Measurements from ENCODE around the gene CEPT1. TPM values are rescaled to one million over a fixed set of nuclear protein-coding genes. Genes with fewer than 3 reads are reported as not detected.

CEPT1 gene
- total and polyA plus RNA-seq, 9 of the 15 experiments (the other 6 are each of a cell fraction or from before 2014, with no cell fraction given), result 24.4 to 72.6 (median 42.4) TPM

DNA sequence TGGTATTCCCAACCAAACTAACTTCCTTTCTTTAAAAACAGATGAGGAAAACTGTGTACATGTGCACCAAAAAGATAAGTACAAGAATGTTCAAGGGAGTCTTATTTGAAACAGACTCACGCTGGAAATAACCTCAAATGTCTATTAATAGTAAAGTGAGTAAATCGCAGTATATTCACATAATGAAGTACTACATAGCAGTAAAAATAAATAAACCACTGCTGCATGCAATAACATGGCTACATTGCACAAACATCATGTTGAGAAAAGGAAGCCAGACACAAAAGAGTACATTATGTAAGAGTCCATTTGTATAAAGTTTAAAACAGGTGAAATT, 65.7 kb downstream of the CEPT1 start:
- Histone ChIP-seq H3K4me3 (no peak overlapping the region), H3K27ac (ENCODE audit: extremely low read depth, low read depth, low read length) (no peak overlapping the region), H2AFZ (ENCODE audit: low read depth, low read length) (no peak overlapping the region), H3K4me1 (replicated peaks in 1 of 2; ENCODE audit: control insufficient read depth in 2 of 2, insufficient read depth in 2 of 2, low read length in 2 of 2) (peaks cover 20 to 24% of the 10 kb centered on the region in 2 experiments), H3K79me2 (ENCODE audit: control insufficient read depth, insufficient read depth, low read length) (no peaks in the 10 kb centered on the region), H3K36me3 (ENCODE audit: control insufficient read depth, insufficient read depth, low read length) (no peaks in the 10 kb centered on the region), H3K9ac (ENCODE audit: insufficient read depth in 1 of 2, low read depth in 2 of 2, low read length in 2 of 2) (no peak overlapping the region), H3K27me3 (ENCODE audit: control insufficient read depth in 2 of 2, insufficient read depth in 2 of 2, low read length in 2 of 2) (peaks cover 0 to 10% of the 10 kb centered on the region in 2 experiments; a peak in 3 of 5 replicates), H4K20me1 (replicated peaks; ENCODE audit: control insufficient read depth, insufficient read depth, low read length) (no peaks in the 10 kb centered on the region), H3K4me2 (ENCODE audit: insufficient read depth, low read length) (no peak overlapping the region), H3K9me3 (replicated peaks; ENCODE audit: control insufficient read depth, insufficient read depth, low read depth, low read length) (no peaks in the 10 kb centered on the region), H3K9me1 (ENCODE audit: control insufficient read depth, insufficient read depth, low read length) (no peaks in the 10 kb centered on the region)
- CTCF ChIA-PET (ENCODE audit: low intra/inter-chr PET ratio), result interaction anchor here (0.7 kb wide), 1 partner anchor 240 kb away, joined by 3 read pairs; no protein-coding TSS in a partner anchor
- DNase-seq (ENCODE audit: extremely low read depth in 1 of 4, low spot score in 3 of 4) (no peak), ATAC-seq (no peak), FAIRE-seq (no peak)
- POLR2A ChIA-PET, result no interaction called here
- BruUV-seq (replicated peaks), result no TSS peak
- intact Hi-C loops (cut with micrococcal nuclease), result no loop called here
- WGBS (ENCODE audit: insufficient coverage, low coverage, missing lambda C conversion rate), result 0% methylated on average over 2 of the region's 2 CpGs
- in situ Hi-C loops (cut with MboI), result no loop called here
- peak; percentile 66 for TF ChIP-seq TCF3 (CRISPR knock-in tag; IDR thresholded peaks at IDR 0.05)
- no peak for TF ChIP-seq CEBPG (CRISPR knock-in tag; IDR thresholded peaks at IDR 0.05)
- peak in 1 of 2 experiments; percentile 67; a peak in 2 of 4 replicates for TF ChIP-seq CEBPG (tag; conservative IDR thresholded peaks at IDR 0.05 in 1 of 2, IDR thresholded peaks at IDR 0.05 in 1 of 2)
- peak; percentile 31 for TF ChIP-seq CBFA2T3 (IDR thresholded peaks at IDR 0.05)
- TF ChIP-seq, protein P1, sequence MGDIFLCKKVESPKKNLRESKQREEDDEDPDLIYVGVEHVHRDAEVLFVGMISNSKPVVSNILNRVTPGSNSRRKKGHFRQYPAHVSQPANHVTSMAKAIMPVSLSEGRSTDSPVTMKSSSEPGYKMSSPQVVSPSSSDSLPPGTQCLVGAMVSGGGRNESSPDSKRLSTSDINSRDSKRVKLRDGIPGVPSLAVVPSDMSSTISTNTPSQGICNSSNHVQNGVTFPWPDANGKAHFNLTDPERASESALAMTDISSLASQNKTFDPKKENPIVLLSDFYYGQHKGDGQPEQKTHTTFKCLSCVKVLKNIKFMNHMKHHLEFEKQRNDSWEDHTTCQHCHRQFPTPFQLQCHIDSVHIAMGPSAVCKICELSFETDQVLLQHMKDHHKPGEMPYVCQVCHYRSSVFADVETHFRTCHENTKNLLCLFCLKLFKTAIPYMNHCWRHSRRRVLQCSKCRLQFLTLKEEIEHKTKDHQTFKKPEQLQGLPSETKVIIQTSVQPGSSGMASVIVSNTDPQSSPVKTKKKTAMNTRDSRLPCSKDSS (IDR thresholded peaks at IDR 0.05; ENCODE audit: low read depth, partially characterized antibody), result no peak
- TF ChIP-seq SAFB2 (IDR thresholded peaks at IDR 0.05; ENCODE audit: borderline replicate concordance, low read depth, low read length, severe bottlenecking), result no peak
- 0 out of 2 replicates have a peak, but pooled peaks have one; percentile 22 for TF ChIP-seq SMARCA4 (IDR thresholded peaks at IDR 0.05)
- TF ChIP-seq MEF2D (tag; conservative IDR thresholded peaks at IDR 0.05; ENCODE audit: low read depth), result peak; percentile 73
- TF ChIP-seq, protein P2, sequence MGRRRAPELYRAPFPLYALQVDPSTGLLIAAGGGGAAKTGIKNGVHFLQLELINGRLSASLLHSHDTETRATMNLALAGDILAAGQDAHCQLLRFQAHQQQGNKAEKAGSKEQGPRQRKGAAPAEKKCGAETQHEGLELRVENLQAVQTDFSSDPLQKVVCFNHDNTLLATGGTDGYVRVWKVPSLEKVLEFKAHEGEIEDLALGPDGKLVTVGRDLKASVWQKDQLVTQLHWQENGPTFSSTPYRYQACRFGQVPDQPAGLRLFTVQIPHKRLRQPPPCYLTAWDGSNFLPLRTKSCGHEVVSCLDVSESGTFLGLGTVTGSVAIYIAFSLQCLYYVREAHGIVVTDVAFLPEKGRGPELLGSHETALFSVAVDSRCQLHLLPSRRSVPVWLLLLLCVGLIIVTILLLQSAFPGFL (CRISPR knock-in tag; IDR thresholded peaks at IDR 0.05), result no peak
- TF ChIP-seq EWSR1 (IDR thresholded peaks at IDR 0.05; ENCODE audit: borderline replicate concordance, low read depth, partially characterized antibody), result no peak
- TF ChIP-seq TAL1 (IDR thresholded peaks at IDR 0.05), result peak; percentile 24; the same call in 1 of the 2 replicates
- TF ChIP-seq, protein P3, sequence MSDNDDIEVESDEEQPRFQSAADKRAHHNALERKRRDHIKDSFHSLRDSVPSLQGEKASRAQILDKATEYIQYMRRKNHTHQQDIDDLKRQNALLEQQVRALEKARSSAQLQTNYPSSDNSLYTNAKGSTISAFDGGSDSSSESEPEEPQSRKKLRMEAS (CRISPR knock-in tag; IDR thresholded peaks at IDR 0.05), result no peak

All from K562 (cell line).